ENCODE data around the gene ITLN1. TPM values are rescaled to one million over a fixed set of nuclear protein-coding genes. Genes with fewer than 3 reads are reported as not detected.

Gene ITLN1
- total and polyA plus RNA-seq, 12 donors = 0.54 to 102 (median 2.9) TPM; not detected in 2

GRCh38 chr1:160891474-160891873 is 6.5 kb upstream of the ITLN1 start:
- Histone ChIP-seq H3K4me3 (no peak overlapping the region), H3K27me3 (peaks cover 0 to 18% (median 0%) of the 10 kb centered on the region in 7 donors), H3K27ac (no peak overlapping the region), H3K4me1 (no peaks in the 10 kb centered on the region), H3K36me3 (no peaks in the 10 kb centered on the region), H3K9me3 (peaks cover 0 to 27% (median 0%) of the 10 kb centered on the region in 11 donors)
- intact Hi-C loops (cut with DNase I) = no loop called here
- no peak for TF ChIP-seq CTCF (IDR thresholded peaks at IDR 0.05)
- DNase-seq (no peak), ATAC-seq (no peak)
- 38 to 43% methylated on average over 2 of the region's 2 CpGs for WGBS, 2 donors

GRCh38 chr1:160888926-160889325 is 3.9 kb upstream of the ITLN1 start:
- no peaks in the 10 kb centered on the region for H3K36me3 ChIP-seq
- TF ChIP-seq CTCF (IDR thresholded peaks at IDR 0.05) = no peak
- ATAC-seq = no peak
- no peak for DNase-seq
- H3K27me3 ChIP-seq = peaks cover 0 to 18% (median 0%) of the 10 kb centered on the region in 7 donors
- intact Hi-C loops (cut with DNase I) = no loop called here
- WGBS, 2 donors = 36 to 42% methylated on average over 2 of the region's 2 CpGs
- H3K9me3 ChIP-seq = peaks cover 0 to 11% (median 0%) of the 10 kb centered on the region in 11 donors
- H3K4me3 ChIP-seq = no peak overlapping the region
- H3K4me1 ChIP-seq = no peaks in the 10 kb centered on the region
- H3K27ac ChIP-seq = no peak overlapping the region

- ATAC-seq = no peak
- 76 to 83% methylated on average over 2 of the region's 2 CpGs for WGBS, 2 donors
- no peak overlapping the region for H3K4me3 ChIP-seq
- DNase-seq = no peak
- no peak overlapping the region for H3K27ac ChIP-seq
- H3K9me3 ChIP-seq = peaks cover 0 to 6% (median 0%) of the 10 kb centered on the region in 11 donors
- peaks cover 0 to 18% (median 0%) of the 10 kb centered on the region in 7 donors for H3K27me3 ChIP-seq
- intact Hi-C loops (cut with DNase I) = no loop called here
- no peak for TF ChIP-seq CTCF (IDR thresholded peaks at IDR 0.05)
- no peaks in the 10 kb centered on the region for H3K36me3 ChIP-seq
- no peaks in the 10 kb centered on the region for H3K4me1 ChIP-seq
These were observed 2.1 kb upstream of the ITLN1 start for GRCh38 chr1:160887071-160887470.

GRCh38 chr1:160884579-160884978 is 401 bp downstream of the ITLN1 start:
- Histone ChIP-seq H3K36me3 (no peaks in the 10 kb centered on the region), H3K27ac (no peak overlapping the region), H3K4me3 (no peak overlapping the region), H3K9me3 (no peaks in the 10 kb centered on the region), H3K27me3 (peaks cover 0 to 6% (median 0%) of the 10 kb centered on the region in 7 donors), H3K4me1 (peaks cover 0 to 10% (median 0%) of the 10 kb centered on the region in 9 donors)
- DNase-seq (no peak), ATAC-seq (no peak)
- no peak for TF ChIP-seq CTCF (IDR thresholded peaks at IDR 0.05)
- 72 to 84% methylated on average over 6 of the region's 6 CpGs for WGBS, 2 donors
- intact Hi-C loops (cut with DNase I) = no loop called here

All from heart right ventricle (tissue), 16 donors.